IPS-18c (cell line): ENCODE results near the gene ZNF770.

Experiments
- H3K4me3 ChIP-seq: 2 replicates; pipeline ENCODE4 v1.7.0; 2013; ENCODE audit warnings: low read depth, mild to moderate bottlenecking, low read length, moderate library complexity; ENCODE audit not compliant: insufficient read depth
- H3K9me3 ChIP-seq: one replicate; pipeline ENCODE4 v1.6.1; 2013; ENCODE audit warnings: mild to moderate bottlenecking, low read length, moderate library complexity; ENCODE audit not compliant: control insufficient read depth, insufficient read depth

Gene ZNF770

GRCh38 chr15:34988027-34988902 lies at the start of gene ZNF770:
Gene ZNF770 (minus strand): TSS chr15:34988287. CDS start chr15:34983434, 4,853 bp downstream.
- Histone ChIP-seq H3K9me3 (no peaks in the 10 kb centered on the region), H3K4me3 (peak within 1 kb of the TSS; percentile 98)

GRCh38 chr15:35028235-35028984 lies 40.3 kb upstream of the ZNF770 start:
- no peaks in the 10 kb centered on the region for H3K9me3 ChIP-seq
- H3K4me3 ChIP-seq = no peak overlapping the region

GRCh38 chr15:35023804-35024203 lies 35.7 kb upstream of the ZNF770 start:
- Histone ChIP-seq H3K9me3 (no peaks in the 10 kb centered on the region), H3K4me3 (no peak overlapping the region)

GRCh38 chr15:35020974-35021373 lies 32.9 kb upstream of the ZNF770 start:
- Histone ChIP-seq H3K9me3 (no peaks in the 10 kb centered on the region), H3K4me3 (no peak overlapping the region)

- no peak overlapping the region for H3K4me3 ChIP-seq
- H3K9me3 ChIP-seq = no peaks in the 10 kb centered on the region
Measured at GRCh38 chr15:35019404-35020327, 31.6 kb upstream of the ZNF770 start.

- H3K9me3 ChIP-seq = peaks cover 2% of the 10 kb centered on the region
- H3K4me3 ChIP-seq = no peak overlapping the region
Measured at GRCh38 chr15:35014241-35014640, 26.2 kb upstream of the ZNF770 start.

- Histone ChIP-seq H3K9me3 (peaks cover 2% of the 10 kb centered on the region), H3K4me3 (no peak overlapping the region)
Measured at GRCh38 chr15:35013370-35013769, 25.3 kb upstream of the ZNF770 start.

- no peak overlapping the region for H3K4me3 ChIP-seq
Measured at GRCh38 chr15:35007397-35007796, 19.3 kb upstream of the ZNF770 start.

GRCh38 chr15:35005933-35006332 lies 17.8 kb upstream of the ZNF770 start:
- no peak overlapping the region for H3K4me3 ChIP-seq
- peaks cover 2% of the 10 kb centered on the region for H3K9me3 ChIP-seq

More at GRCh38 chr15:35007397-35007796, 19.3 kb upstream of the ZNF770 start:
- H3K9me3 ChIP-seq = peaks cover 2% of the 10 kb centered on the region

- Histone ChIP-seq H3K4me3 (no peak overlapping the region), H3K9me3 (no peaks in the 10 kb centered on the region)
Measured at GRCh38 chr15:35003928-35004327, 15.8 kb upstream of the ZNF770 start.

GRCh38 chr15:35000511-35000910 lies 12.4 kb upstream of the ZNF770 start:
- Histone ChIP-seq H3K9me3 (no peaks in the 10 kb centered on the region), H3K4me3 (no peak overlapping the region)

- H3K4me3 ChIP-seq = no peak overlapping the region
Measured at GRCh38 chr15:34999906-35000305, 11.8 kb upstream of the ZNF770 start.

GRCh38 chr15:34994925-34995324 lies 6.8 kb upstream of the ZNF770 start:
- H3K9me3 ChIP-seq = no peaks in the 10 kb centered on the region
- H3K4me3 ChIP-seq = no peak overlapping the region

More at GRCh38 chr15:34999906-35000305, 11.8 kb upstream of the ZNF770 start:
- no peaks in the 10 kb centered on the region for H3K9me3 ChIP-seq

- Histone ChIP-seq H3K4me3 (no peak overlapping the region), H3K9me3 (no peaks in the 10 kb centered on the region)
Measured at GRCh38 chr15:34993877-34994276, 5.8 kb upstream of the ZNF770 start.

GRCh38 chr15:34993412-34993811 lies 5.3 kb upstream of the ZNF770 start:
- H3K4me3 ChIP-seq = no peak overlapping the region
- H3K9me3 ChIP-seq = no peaks in the 10 kb centered on the region

- H3K9me3 ChIP-seq = no peaks in the 10 kb centered on the region
Measured at GRCh38 chr15:34987609-34988026, 469 bp downstream of the ZNF770 start.

More at GRCh38 chr15:34987609-34988026, 469 bp downstream of the ZNF770 start:
- H3K4me3 ChIP-seq = peak overlapping the region; percentile 98
